Mucosa of stomach (tissue), 1 donor: ENCODE data around the gene SLU7.

ENCODE experiments used
- H3K27me3 ChIP-seq: one replicate; pipeline ENCODE4 v1.7.0; 2013; ENCODE audit warnings: mild to moderate bottlenecking, low read length; ENCODE audit not compliant: control insufficient read depth, insufficient read depth
- H3K36me3 ChIP-seq: one replicate; pipeline ENCODE4 v1.7.0; 2013; ENCODE audit warnings: low read length; ENCODE audit not compliant: control insufficient read depth, insufficient read depth
- H3K4me1 ChIP-seq: one replicate; pipeline ENCODE4 v1.7.0; 2013; ENCODE audit warnings: mild to moderate bottlenecking, low read length; ENCODE audit not compliant: control insufficient read depth, insufficient read depth
- H3K4me3 ChIP-seq: one replicate; pipeline ENCODE4 v1.7.0; 2013; ENCODE audit warnings: low read length
- H3K9ac ChIP-seq: one replicate; pipeline ENCODE4 v1.7.0; 2013; ENCODE audit warnings: mild to moderate bottlenecking, low read length, moderate library complexity
- H3K9me3 ChIP-seq: one replicate; pipeline ENCODE4 v1.7.0; 2013; ENCODE audit warnings: mild to moderate bottlenecking, low read length, moderate library complexity; ENCODE audit not compliant: control insufficient read depth
- donor health status: Pancreatic carcinoma.

SLU7 gene

DNA sequence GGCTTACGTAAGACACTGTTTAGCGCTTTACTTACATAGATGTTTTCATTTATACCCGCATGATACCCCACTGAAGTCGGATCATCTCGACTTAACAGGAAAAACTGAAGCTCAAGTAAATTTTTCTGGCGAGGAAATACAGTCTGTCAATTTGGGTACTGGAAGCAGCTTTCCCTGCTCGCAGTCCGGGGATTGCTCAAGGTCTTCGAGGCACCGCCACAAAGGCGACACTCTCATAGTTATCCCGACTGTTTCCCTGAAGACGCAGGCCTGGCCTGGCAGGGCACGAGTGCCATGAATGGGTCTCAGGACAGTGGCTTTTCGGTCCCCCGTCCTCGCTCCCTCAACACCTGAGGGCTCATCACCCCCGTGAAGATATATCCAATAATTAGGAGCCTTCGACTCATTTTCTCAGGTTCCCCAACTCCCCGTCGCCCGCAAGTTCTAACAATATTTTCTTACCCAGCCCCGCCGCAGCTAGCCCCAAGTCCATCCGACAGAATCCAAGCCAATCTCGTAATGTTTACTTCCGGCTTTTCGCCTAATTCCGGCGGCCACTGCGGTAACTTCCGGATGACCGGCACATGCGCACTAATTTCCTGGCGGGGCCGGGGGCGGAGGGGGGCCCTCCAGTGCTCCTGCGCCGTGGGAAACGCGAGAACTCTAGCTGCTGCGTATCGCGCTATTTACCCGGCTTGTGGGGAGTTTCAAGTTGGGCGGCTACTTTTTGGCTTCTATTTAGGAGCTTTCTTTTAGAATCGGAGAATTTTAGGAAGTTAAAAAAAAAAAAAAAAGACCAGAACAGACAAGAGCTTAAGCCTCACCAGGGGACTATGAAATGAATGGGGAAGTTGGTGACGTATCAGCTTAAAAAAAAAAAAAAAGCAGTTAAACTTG lies at the start of gene SLU7:
Gene SLU7, minus strand, starts transcription at position 521 of the 897 bp plus-strand sequence. CDS start 3,787 bp downstream, outside the sequence.
- peak within 1 kb of the TSS; percentile 99 for H3K9ac ChIP-seq
- no peaks in the 10 kb centered on the region for H3K9me3 ChIP-seq
- peaks cover 16% of the 10 kb centered on the region for H3K4me1 ChIP-seq
- H3K4me3 ChIP-seq, result peak within 1 kb of the TSS; percentile 97
- no peaks in the 10 kb centered on the region for H3K27me3 ChIP-seq
- H3K36me3 ChIP-seq, result no peaks in the 10 kb centered on the region

GRCh38 chr5:160468363-160468975 lies 49.6 kb upstream of the SLU7 start:
- no peak overlapping the region for H3K4me3 ChIP-seq
- H3K4me1 ChIP-seq, result peaks cover 41% of the 10 kb centered on the region
- no peaks in the 10 kb centered on the region for H3K27me3 ChIP-seq
- H3K36me3 ChIP-seq, result no peaks in the 10 kb centered on the region
- no peaks in the 10 kb centered on the region for H3K9me3 ChIP-seq
- H3K9ac ChIP-seq, result no peak overlapping the region

- no peaks in the 10 kb centered on the region for H3K36me3 ChIP-seq
- no peak overlapping the region for H3K4me3 ChIP-seq
- no peak overlapping the region for H3K9ac ChIP-seq
- peaks cover 42% of the 10 kb centered on the region for H3K4me1 ChIP-seq
- no peaks in the 10 kb centered on the region for H3K9me3 ChIP-seq
- H3K27me3 ChIP-seq, result no peaks in the 10 kb centered on the region
These were observed 48.9 kb upstream of the SLU7 start for GRCh38 chr5:160467555-160468362.

GRCh38 chr5:160466889-160467554 lies 48.1 kb upstream of the SLU7 start:
- Histone ChIP-seq H3K4me1 (peaks cover 42% of the 10 kb centered on the region), H3K4me3 (no peak overlapping the region), H3K9me3 (no peaks in the 10 kb centered on the region), H3K36me3 (no peaks in the 10 kb centered on the region), H3K9ac (no peak overlapping the region), H3K27me3 (no peaks in the 10 kb centered on the region)

DNA sequence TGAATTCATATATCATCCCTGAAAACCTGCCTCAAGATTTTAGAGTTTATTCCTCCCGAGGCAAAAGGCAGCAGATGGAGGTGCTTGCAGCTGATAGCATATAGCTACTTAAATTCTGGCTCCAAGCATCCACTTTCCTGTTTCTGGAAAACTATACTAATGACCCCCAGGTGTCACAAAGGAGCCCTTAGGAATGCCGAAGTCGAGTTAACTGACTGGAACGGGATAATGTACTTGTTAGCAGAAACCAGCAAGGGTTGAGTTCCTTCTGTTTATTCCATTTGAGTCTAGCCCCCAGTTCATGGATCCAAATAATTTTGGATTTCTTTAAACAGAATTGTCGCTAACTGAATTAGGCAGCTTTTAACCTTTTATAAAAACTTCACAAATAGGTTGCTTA lies 47.2 kb upstream of the SLU7 start:
- no peak overlapping the region for H3K4me3 ChIP-seq
- H3K36me3 ChIP-seq, result no peaks in the 10 kb centered on the region
- no peaks in the 10 kb centered on the region for H3K9me3 ChIP-seq
- H3K9ac ChIP-seq, result no peak overlapping the region
- H3K27me3 ChIP-seq, result no peaks in the 10 kb centered on the region
- peaks cover 36% of the 10 kb centered on the region for H3K4me1 ChIP-seq

DNA sequence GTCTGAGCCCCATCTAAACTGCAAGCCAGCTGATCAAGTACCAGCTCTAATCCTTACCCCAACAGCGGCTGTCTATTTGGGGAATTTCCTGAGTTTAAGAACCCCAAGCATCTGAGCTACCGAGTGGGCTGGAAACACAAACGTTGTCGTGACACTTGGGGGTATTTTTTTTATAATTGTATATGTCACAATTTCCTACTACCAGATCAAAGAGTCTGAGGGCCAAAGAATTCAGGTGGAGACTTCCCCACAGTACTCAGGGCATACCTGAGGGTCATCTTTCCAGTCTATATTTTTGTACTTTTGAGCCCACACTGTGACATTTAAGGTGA lies 45.6 kb upstream of the SLU7 start:
- Histone ChIP-seq H3K36me3 (no peaks in the 10 kb centered on the region), H3K9me3 (no peaks in the 10 kb centered on the region), H3K9ac (no peak overlapping the region), H3K4me3 (no peak overlapping the region), H3K4me1 (peaks cover 24% of the 10 kb centered on the region), H3K27me3 (no peaks in the 10 kb centered on the region)

DNA sequence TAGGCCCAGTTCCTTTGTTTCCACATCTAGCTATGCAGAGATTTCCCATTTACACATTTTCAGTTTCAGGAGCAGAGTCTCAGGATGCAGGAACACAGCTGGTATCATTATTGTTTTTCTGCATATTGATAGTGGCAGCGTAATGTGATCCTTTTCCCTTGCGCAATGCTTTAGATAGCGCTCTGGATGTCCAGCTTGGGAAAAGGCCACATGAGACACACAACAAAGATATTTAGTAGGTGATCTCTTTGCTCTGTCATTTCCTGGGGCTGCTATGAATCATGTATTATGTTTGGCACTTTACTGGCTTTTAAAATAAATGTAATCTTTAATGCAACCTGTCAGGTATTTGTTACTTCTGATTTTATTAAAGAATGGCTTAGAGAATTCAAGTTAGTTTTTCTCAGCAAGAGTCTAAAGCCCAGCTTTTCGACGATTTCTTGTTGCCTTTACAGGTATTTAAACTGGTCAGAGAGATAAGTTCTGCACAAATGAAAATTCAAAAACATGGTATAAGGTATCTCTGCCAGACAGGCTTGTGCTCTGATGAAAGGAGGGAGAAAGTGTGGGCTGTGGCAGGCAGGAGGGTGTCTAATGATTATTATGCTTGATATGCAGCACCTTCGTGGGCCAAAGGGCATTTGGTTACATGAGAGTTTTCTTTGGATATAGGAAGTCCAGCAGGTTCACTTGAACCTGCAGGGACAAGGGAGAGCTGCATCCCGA lies 45.0 kb upstream of the SLU7 start:
- Histone ChIP-seq H3K36me3 (no peaks in the 10 kb centered on the region), H3K9ac (no peak overlapping the region), H3K4me1 (peaks cover 24% of the 10 kb centered on the region), H3K27me3 (no peaks in the 10 kb centered on the region), H3K4me3 (no peak overlapping the region), H3K9me3 (no peaks in the 10 kb centered on the region)

- H3K4me1 ChIP-seq, result peaks cover 23% of the 10 kb centered on the region
- no peak overlapping the region for H3K4me3 ChIP-seq
- H3K27me3 ChIP-seq, result no peaks in the 10 kb centered on the region
These were observed 44.3 kb upstream of the SLU7 start for GRCh38 chr5:160463227-160463626.

GRCh38 chr5:160462167-160462566 lies 43.3 kb upstream of the SLU7 start:
- Histone ChIP-seq H3K4me1 (peaks cover 16% of the 10 kb centered on the region), H3K9ac (no peak overlapping the region), H3K9me3 (no peaks in the 10 kb centered on the region), H3K36me3 (no peaks in the 10 kb centered on the region), H3K4me3 (no peak overlapping the region), H3K27me3 (no peaks in the 10 kb centered on the region)

More at GRCh38 chr5:160463227-160463626, 44.3 kb upstream of the SLU7 start:
- no peaks in the 10 kb centered on the region for H3K9me3 ChIP-seq
- no peak overlapping the region for H3K9ac ChIP-seq
- H3K36me3 ChIP-seq, result no peaks in the 10 kb centered on the region

DNA sequence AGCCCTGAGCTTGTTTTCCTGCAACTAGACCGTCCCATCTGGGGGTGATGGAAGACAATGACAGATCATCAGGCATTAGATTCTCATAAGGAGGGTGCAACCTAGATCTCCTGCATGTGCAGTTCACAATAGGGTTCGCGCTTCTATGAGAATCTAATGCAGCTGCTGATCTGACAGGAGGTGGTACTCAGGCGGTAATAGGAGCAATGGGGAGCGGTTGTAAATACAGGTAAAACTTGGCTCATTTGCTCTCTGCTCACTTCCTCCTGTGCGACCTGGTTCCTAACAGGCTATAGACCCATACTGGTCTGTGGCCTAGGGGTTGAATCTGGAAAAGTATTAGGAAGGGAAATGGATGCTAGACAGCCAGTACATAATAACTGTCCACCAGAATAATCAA lies 42.5 kb upstream of the SLU7 start:
- Histone ChIP-seq H3K9ac (no peak overlapping the region), H3K9me3 (no peaks in the 10 kb centered on the region), H3K27me3 (no peaks in the 10 kb centered on the region), H3K4me1 (peaks cover 9% of the 10 kb centered on the region), H3K4me3 (no peak overlapping the region), H3K36me3 (no peaks in the 10 kb centered on the region)

- H3K36me3 ChIP-seq, result no peaks in the 10 kb centered on the region
- no peak overlapping the region for H3K4me3 ChIP-seq
These were observed 41.6 kb upstream of the SLU7 start for GRCh38 chr5:160460377-160461049.

More at GRCh38 chr5:160460377-160461049, 41.6 kb upstream of the SLU7 start:
- Histone ChIP-seq H3K4me1 (peaks cover 8% of the 10 kb centered on the region), H3K9ac (no peak overlapping the region), H3K27me3 (no peaks in the 10 kb centered on the region), H3K9me3 (no peaks in the 10 kb centered on the region)
